Tibial nerve (tissue), 3 donors: Measurements from ENCODE around the gene TAF11L4.
"Not testable (repeated sequence)": the region's sequence is repeated elsewhere in the genome, so short reads cannot be mapped to it uniquely, and the experiment has no call there.

ENCODE experiments used
- POLR2A ChIP-seq, 2 donors: fragments of 450-650 bp; IDR thresholded peaks; one replicate each; pipeline ENCODE4 v1.6.1; 2017; ENCODE audit warnings: antibody characterized with exemption in 2 of 2, mild to moderate bottlenecking in 2 of 2, moderate library complexity in 2 of 2
- TF ChIP-seq, protein P1 (sequence below), 5 experiments: fragments of 200-600 bp in 3 of 5; fragments of 450-650 bp in 2 of 5; sonication (generic) in 3 of 5; IDR thresholded peaks; one replicate each; pipeline ENCODE4 v1.5.1; 2016 to 2019; ENCODE audit warnings: antibody characterized with exemption in 5 of 5, mild to moderate bottlenecking in 3 of 5, moderate library complexity in 2 of 5

DNA sequence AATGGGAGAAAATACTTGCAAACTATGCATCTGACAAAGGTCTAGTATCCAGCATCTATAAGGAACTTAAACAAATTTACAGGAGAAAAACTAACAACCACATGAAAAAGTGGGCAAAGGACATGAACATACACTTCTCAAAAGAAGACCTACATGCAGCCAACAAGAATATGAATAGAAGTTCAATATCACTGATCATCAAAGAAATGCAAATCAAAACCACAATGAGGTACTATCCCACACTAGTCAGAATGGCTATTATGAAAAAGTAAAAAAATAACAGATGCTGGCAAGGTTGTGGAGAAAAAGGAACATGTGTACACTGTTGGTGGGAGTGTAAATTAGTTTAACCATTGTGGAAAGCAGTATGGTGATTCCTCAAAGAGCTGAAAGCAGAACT is 46.5 kb upstream of the TAF11L4 start:
- TF ChIP-seq, protein P1, sequence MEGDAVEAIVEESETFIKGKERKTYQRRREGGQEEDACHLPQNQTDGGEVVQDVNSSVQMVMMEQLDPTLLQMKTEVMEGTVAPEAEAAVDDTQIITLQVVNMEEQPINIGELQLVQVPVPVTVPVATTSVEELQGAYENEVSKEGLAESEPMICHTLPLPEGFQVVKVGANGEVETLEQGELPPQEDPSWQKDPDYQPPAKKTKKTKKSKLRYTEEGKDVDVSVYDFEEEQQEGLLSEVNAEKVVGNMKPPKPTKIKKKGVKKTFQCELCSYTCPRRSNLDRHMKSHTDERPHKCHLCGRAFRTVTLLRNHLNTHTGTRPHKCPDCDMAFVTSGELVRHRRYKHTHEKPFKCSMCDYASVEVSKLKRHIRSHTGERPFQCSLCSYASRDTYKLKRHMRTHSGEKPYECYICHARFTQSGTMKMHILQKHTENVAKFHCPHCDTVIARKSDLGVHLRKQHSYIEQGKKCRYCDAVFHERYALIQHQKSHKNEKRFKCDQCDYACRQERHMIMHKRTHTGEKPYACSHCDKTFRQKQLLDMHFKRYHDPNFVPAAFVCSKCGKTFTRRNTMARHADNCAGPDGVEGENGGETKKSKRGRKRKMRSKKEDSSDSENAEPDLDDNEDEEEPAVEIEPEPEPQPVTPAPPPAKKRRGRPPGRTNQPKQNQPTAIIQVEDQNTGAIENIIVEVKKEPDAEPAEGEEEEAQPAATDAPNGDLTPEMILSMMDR (IDR thresholded peaks at IDR 0.05), result not testable (repeated sequence)
- not testable (repeated sequence) for TF ChIP-seq POLR2A (IDR thresholded peaks at IDR 0.05)
